Right cardiac atrium (tissue), 5 donors: ENCODE data around the gene USO1. TPM values are rescaled to one million over a fixed set of nuclear protein-coding genes. Genes with fewer than 3 reads are reported as not detected.
"Not testable (repeated sequence)": the region's sequence is repeated elsewhere in the genome, so short reads cannot be mapped to it uniquely, and the experiment has no call there.

ENCODE experiments used
- ATAC-seq, 2 donors: fragments of 200-7000 bp; cut with Tn5 transposase; one replicate each; pipeline versions ENCODE4 v1.8.0 to v1.9.1; 2020; ENCODE audit warnings: moderate library complexity in 2 of 2, mild to moderate bottlenecking in 1 of 2
- DNase-seq, 3 donors: peaks; one replicate each; pipeline ENCODE4 v3.0.0-alpha.2; 2020
- H3K27ac ChIP-seq: one replicate; pipeline ENCODE4 v1.5.1; 2013; ENCODE audit warnings: mild to moderate bottlenecking, low read length, control low read depth, moderate library complexity
- H3K27me3 ChIP-seq: one replicate; pipeline ENCODE4 v1.6.1; 2013; ENCODE audit not compliant: control insufficient read depth, insufficient read depth
- H3K4me1 ChIP-seq: one replicate; pipeline ENCODE4 v1.6.1; 2013; ENCODE audit warnings: low read length; ENCODE audit not compliant: control insufficient read depth, insufficient read depth
- H3K4me3 ChIP-seq: one replicate; pipeline ENCODE4 v1.5.1; 2013; ENCODE audit warnings: low read length, control low read depth
- H3K9me3 ChIP-seq: one replicate; pipeline ENCODE4 v1.6.1; 2013; ENCODE audit warnings: low read length; ENCODE audit not compliant: control insufficient read depth
- WGBS: extraction: QIAGEN DNeasy Blood & Tissue Kit; methylation state at CpG from one replicate; pipeline ENCODE4 v1.1.7; 2013; 5-methylcytosine and 5-hydroxymethylcytosine counted together
- intact Hi-C, 4 donors: fragments of 100-400 bp; cut with DNase I; formaldehyde crosslinking; loops; one replicate each; pipeline versions ENCODE4 v1.11.0 to v1.14.0; 2022 to 2023
- polyA plus RNA-seq: library from polyadenylated mRNA; stranded (reverse); fragments of 200-250 nt; gene quantifications from one replicate; pipeline ENCODE4 v1.2.3, GENCODE V29; 2013
- total RNA-seq, 4 donors: library from RNA; stranded (reverse); fragmentation: NEBNext Ultra II Directional; extraction: Animal tissue kit (Norgen Biotek cat#: 25700); gene quantifications; one replicate each; pipeline ENCODE4 v1.2.1, GENCODE V29; 2021
- donor health status: healthy with polysubstance abuse.
- donor health status: DM: no; HTN: yes; CAD: no.
- donor health status: DM: no; HTN: no; CAD: no.
- donor health status: DM: no; HTN: yes; CAD: no; lungs with severe emphysema.
- donor health status: DM: yes; HTN: yes; CAD: no.

The USO1 gene
- total and polyA plus RNA-seq, 5 donors, result 47.4 to 103 (median 98.1) TPM

DNA sequence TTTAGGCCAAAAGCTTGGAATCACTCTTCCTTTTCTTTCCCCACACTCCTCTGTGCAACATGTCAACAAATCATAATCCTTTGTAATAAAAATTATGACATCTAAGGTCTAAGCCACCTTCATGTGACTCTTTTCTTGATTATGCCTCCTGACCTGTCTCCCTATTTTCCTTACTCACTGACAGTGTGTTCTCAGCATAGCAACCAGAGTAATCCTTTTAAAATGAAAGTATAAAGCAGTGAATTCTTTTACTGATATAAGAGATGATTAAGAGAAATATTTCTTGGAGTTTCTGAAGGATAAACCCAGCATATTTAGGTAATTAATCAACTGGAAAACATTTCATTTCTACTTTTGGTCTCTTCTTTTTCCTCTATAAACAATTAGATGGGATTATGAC, 44.7 kb downstream of the USO1 start:
- Histone ChIP-seq H3K4me1 (no peaks in the 10 kb centered on the region), H3K27me3 (no peaks in the 10 kb centered on the region), H3K4me3 (no peak overlapping the region), H3K9me3 (no peaks in the 10 kb centered on the region), H3K27ac (no peak overlapping the region)
- no peak for ATAC-seq
- no peak for DNase-seq
- intact Hi-C loops, result no loop called here

DNA sequence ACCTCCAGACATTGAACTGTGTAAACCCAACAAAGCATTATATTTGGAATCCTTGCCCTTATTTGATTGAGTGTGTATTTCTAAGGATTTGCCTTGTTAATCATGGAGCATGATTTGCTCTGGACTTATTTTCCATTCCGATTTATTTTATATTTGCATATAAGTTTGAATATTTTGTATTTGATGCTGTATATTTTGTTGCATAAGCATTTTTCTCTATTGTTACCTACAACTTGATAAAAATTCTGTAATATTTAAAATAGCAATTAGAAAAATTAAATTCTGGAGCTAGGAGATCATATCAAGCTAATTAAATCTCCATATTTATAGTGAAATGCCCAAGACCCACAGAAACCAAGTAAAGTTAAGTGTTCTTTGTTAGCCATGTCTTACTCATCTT, 47.2 kb downstream of the USO1 start:
- H3K4me1 ChIP-seq, result no peaks in the 10 kb centered on the region
- H3K4me3 ChIP-seq, result no peak overlapping the region
- intact Hi-C loops, result loop anchor here in 1 of 4 donors (10.0 kb wide), 1 partner anchor 117 kb away; no protein-coding TSS in a partner anchor
- H3K9me3 ChIP-seq, result no peaks in the 10 kb centered on the region
- DNase-seq (no peak), ATAC-seq (no peak)
- no peaks in the 10 kb centered on the region for H3K27me3 ChIP-seq
- H3K27ac ChIP-seq, result no peak overlapping the region
- WGBS, result 1% methylated on average over 1 of the region's 1 CpG

DNA sequence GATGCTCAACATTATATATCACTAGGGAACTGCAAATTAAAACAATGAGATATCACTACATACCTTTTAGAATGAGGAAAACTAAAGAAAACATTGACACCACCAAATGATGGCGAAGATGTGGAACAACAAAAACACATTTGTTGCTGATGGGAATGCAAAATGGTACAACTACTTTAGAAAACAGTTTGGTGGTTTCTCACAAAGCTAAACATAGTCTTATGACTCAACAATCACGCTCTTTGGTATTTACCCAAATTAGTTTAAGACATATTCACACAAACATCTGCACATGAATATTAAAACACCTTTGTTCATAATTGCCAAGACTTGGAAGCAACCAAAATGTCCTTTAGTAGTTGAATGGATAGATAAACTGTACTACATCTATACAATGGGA, 53.2 kb downstream of the USO1 start:
- intact Hi-C loops, result loop anchor here in 1 of 4 donors (10.0 kb wide), 1 partner anchor 123 kb away; no protein-coding TSS in a partner anchor
- H3K4me3 ChIP-seq, result no peak overlapping the region
- ATAC-seq, result no peak
- H3K4me1 ChIP-seq, result no peaks in the 10 kb centered on the region
- H3K9me3 ChIP-seq, result no peaks in the 10 kb centered on the region
- no peak for DNase-seq
- WGBS, result 99% methylated on average over 2 of the region's 2 CpGs
- no peak overlapping the region for H3K27ac ChIP-seq
- H3K27me3 ChIP-seq, result no peaks in the 10 kb centered on the region

DNA sequence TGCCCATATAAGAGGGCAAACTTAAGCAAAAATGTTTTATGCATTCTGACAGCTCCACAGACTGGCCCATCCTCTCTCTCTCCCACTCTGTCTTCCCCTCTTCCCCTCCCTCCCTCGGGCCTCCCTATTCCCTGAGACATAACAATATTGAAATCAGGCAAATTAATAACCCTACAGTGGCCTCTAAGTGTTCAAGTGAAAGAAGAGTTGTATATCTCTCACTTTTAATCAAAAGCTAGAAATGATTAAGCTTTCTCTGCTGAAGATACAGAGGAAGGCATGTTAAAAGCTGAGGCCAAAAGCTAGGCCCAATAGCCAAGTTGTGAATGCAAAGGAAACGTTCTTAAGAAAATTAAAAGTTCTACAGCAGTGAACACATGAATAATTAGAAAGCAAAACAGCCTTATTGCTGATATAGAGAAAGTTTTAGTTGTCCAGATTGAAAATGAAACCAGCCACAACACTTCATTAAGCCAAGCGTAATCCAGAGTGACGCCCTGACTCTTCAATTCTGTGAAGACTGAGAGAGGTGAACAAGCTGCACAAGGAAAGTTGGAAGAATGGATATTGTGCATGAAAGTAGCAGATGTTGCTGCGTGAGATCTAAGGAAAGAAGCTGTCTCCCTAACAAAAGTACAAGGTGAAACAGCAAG, 54.9 kb downstream of the USO1 start:
- Histone ChIP-seq H3K4me1 (no peaks in the 10 kb centered on the region), H3K27me3 (no peaks in the 10 kb centered on the region), H3K4me3 (no peak overlapping the region), H3K9me3 (no peaks in the 10 kb centered on the region), H3K27ac (no peak overlapping the region)
- WGBS, result 88% methylated on average over 5 of the region's 5 CpGs
- intact Hi-C loops, result loop anchor here in 1 of 4 donors (10.0 kb wide), 1 partner anchor 124 kb away; no protein-coding TSS in a partner anchor
- no peak for DNase-seq
- ATAC-seq, result no peak

DNA sequence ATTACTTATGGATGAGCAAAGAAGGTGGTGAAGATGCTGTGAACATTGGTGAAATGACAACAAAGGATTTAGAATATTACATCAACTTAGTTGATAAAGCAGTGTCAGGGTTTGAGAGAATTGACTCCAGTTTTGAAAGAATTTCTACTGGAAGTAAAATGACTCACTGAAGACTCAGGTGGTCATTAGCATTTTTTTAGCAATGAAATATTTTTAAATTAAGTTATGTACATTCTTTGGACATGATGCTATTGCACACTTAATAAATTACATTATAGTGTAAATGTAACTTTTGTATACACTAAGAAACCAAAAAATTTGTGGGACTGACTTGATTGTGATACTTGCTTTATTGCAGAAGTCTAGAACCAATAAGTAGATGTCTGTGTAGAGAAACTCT, 56.9 kb downstream of the USO1 start:
- Histone ChIP-seq H3K9me3 (no peaks in the 10 kb centered on the region), H3K4me1 (no peaks in the 10 kb centered on the region), H3K27ac (no peak overlapping the region), H3K27me3 (no peaks in the 10 kb centered on the region), H3K4me3 (no peak overlapping the region)
- intact Hi-C loops, result no loop called here
- DNase-seq (no peak), ATAC-seq (no peak)

DNA sequence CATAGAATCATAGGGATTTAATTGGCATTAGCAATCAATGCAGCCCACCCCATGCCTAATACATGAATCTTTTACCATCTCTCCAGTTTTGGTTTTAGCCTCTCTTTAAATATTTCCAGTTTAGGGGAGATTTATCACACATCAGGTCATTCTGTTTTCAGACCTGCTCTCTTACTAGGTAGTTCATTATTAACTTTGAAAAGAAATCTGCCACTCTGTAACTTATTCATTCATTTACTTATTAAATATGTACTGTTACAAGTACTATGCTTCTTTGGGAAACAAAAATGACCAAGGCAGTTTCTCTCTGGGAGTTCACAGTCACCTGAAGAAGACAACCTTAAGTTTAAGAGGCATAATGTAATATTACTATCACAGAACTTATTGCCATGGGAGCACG, 62.1 kb downstream of the USO1 start:
- DNase-seq (no peak), ATAC-seq (no peak)
- H3K4me1 ChIP-seq, result no peaks in the 10 kb centered on the region
- no peaks in the 10 kb centered on the region for H3K27me3 ChIP-seq
- no peak overlapping the region for H3K27ac ChIP-seq
- H3K9me3 ChIP-seq, result no peaks in the 10 kb centered on the region
- 97% methylated on average over 1 of the region's 1 CpG for WGBS
- intact Hi-C loops, result loop anchor here in 1 of 4 donors (5.0 kb wide), 1 partner anchor 119 kb away; no protein-coding TSS in a partner anchor
- no peak overlapping the region for H3K4me3 ChIP-seq

DNA sequence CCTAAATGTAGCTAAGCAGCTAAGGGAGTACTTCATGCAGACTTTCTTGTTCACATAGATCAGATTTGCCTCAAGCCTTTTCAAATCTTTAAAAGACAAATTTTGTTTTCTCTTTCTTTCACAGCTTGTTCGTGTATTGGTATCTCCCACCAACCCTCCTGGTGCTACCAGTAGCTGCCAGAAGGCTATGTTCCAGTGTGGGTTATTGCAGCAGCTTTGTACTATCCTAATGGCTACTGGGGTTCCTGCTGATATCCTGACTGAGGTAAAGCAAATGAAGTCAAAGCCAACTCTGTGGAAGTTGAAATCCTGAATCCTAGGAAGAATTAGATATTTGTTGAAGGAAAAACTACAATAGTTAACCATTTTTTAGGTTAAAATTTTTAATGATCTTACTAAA, 62.6 kb downstream of the USO1 start:
- WGBS, result 76% methylated on average over 1 of the region's 1 CpG
- no peak overlapping the region for H3K4me3 ChIP-seq
- DNase-seq, result no peak
- intact Hi-C loops, result loop anchor here in 1 of 4 donors (5.0 kb wide), 1 partner anchor 120 kb away; no protein-coding TSS in a partner anchor
- no peaks in the 10 kb centered on the region for H3K27me3 ChIP-seq
- H3K27ac ChIP-seq, result no peak overlapping the region
- no peak for ATAC-seq
- no peaks in the 10 kb centered on the region for H3K4me1 ChIP-seq
- no peaks in the 10 kb centered on the region for H3K9me3 ChIP-seq

DNA sequence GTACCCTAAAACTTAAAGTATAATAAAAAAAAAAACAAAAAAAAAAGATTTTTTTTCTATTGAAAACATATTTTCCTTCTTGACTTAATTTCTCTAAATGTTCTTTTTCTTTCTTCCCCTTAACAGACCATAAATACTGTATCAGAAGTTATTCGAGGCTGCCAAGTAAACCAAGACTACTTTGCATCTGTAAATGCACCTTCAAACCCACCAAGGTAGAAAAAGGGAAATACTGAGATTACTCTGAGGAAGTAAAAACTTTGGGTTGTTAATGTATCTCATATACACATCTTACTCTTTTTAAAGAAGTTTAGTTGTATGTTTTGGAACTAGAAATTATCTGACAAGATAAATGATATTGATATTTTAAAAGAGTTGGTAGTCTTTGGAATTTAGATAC, 65.6 kb downstream of the USO1 start:
- intact Hi-C loops, result loop anchor here in 1 of 4 donors (10.0 kb wide), 1 partner anchor 185 kb away; no protein-coding TSS in a partner anchor
- DNase-seq, result no peak
- no peak for ATAC-seq
- WGBS, result 85% methylated on average over 1 of the region's 1 CpG
- Histone ChIP-seq H3K4me1 (no peaks in the 10 kb centered on the region), H3K9me3 (no peaks in the 10 kb centered on the region), H3K27me3 (no peaks in the 10 kb centered on the region), H3K27ac (no peak overlapping the region), H3K4me3 (no peak overlapping the region)

DNA sequence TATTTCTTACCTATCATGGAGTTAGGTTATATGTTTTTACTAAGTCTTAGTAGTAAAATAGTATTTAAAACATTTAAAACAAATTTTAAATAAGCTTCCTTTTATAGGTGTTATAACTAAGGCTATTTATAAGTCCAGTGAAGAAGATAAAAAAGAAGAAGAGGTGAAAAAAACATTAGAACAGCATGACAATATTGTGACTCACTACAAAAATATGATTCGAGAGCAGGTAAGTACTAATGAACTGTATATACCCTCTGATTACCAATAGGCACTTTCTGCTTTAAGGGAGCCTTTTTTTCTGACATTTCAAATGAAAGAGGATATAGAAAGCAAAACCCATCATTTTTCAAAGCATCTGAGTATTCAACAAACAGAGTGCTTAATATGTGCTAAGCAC, 76.6 kb downstream of the USO1 start:
- intact Hi-C loops, result loop anchor here in 1 of 4 donors (10.0 kb wide), 1 partner anchor 154 kb away; no protein-coding TSS in a partner anchor
- 68% methylated on average over 1 of the region's 1 CpG for WGBS
- Histone ChIP-seq H3K27me3 (no peaks in the 10 kb centered on the region), H3K4me1 (no peaks in the 10 kb centered on the region), H3K9me3 (no peaks in the 10 kb centered on the region), H3K27ac (no peak overlapping the region), H3K4me3 (no peak overlapping the region)
- no peak for ATAC-seq
- DNase-seq, result no peak

DNA sequence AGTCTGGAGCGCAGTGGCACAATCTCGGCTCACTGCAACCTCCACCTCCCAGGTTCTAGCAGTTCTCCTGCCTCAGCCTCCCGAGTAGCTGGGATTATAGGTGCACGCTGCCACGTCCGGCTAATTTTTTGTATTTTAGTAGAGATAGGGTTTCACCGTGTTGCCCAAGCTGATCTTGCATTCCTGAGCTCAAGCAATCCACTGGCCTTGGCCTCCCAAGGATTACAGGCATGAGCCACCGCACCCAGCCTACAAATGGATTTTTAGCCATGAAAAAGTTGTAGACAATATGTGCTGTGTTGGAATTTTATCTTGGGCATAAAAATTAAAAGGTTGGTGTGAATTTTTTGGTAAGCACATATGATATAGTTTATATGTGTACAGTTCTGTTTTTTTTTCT, 81.7 kb downstream of the USO1 start:
- not testable (repeated sequence) for H3K4me1 ChIP-seq, H3K27me3 ChIP-seq, H3K9me3 ChIP-seq, ATAC-seq, H3K4me3 ChIP-seq, H3K27ac ChIP-seq, DNase-seq
- intact Hi-C loops, result loop anchor here in 1 of 4 donors (10.0 kb wide), 1 partner anchor 149 kb away; no protein-coding TSS in a partner anchor
- WGBS, result 85% methylated on average over 8 of the region's 8 CpGs

DNA sequence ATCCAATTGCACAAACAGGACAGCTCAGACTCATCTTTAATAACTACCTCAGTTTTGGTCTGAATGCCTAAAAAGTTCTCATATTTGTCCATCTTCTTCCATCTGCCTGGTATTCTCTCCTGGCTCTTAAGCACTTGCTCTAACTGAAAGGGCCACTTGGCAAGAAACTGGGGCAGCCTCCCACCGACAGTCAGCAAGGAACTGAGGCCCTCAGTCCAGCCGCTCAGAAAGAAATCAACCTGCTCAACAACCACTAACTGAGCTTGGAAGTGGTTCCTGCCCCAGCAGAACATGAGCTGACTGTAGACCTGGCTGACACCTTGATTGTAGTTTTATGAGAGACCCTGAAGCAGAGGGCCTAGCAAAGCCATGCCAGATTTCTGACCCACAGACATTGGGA, 93.5 kb downstream of the USO1 start:
- Histone ChIP-seq H3K9me3 (no peaks in the 10 kb centered on the region), H3K27ac (no peak overlapping the region), H3K4me1 (peaks cover 4% of the 10 kb centered on the region), H3K4me3 (no peak overlapping the region), H3K27me3 (no peaks in the 10 kb centered on the region)
- intact Hi-C loops, result no loop called here
- 87% methylated on average over 2 of the region's 2 CpGs for WGBS
- ATAC-seq (no peak), DNase-seq (no peak)
